Measurements from ENCODE around the gene VAMP1.
A peak's percentile ranks its signal among the peaks of the same experiment; 100 is the strongest.
"Not testable (repeated sequence)": the region's sequence is repeated elsewhere in the genome, so short reads cannot be mapped to it uniquely, and the experiment has no call there.

VAMP1 gene

GRCh38 chr12:6492838-6493496, 22.5 kb upstream of the VAMP1 start, which contains the start of gene MRPL51:
Gene MRPL51 (minus strand): TSS chr12:6493262. CDS start chr12:6493136, 126 bp downstream.
- no peak for TF ChIP-seq Cebpa-rat (IDR thresholded peaks at IDR 0.05)
- peak within 1 kb of the TSS; percentile 97 for H3K27ac ChIP-seq
- peaks cover 43% of the 10 kb centered on the region for H3K4me1 ChIP-seq
- H4K20me1 ChIP-seq = no peaks in the 10 kb centered on the region
- H3K4me3 ChIP-seq = peak within 1 kb of the TSS; percentile 84
- peaks cover 52% of the 10 kb centered on the region for H3K36me3 ChIP-seq
- H3K9me3 ChIP-seq = no peaks in the 10 kb centered on the region
- peak within 1 kb of the TSS; percentile 93 for H3K9ac ChIP-seq
- H3K4me2 ChIP-seq = peak within 1 kb of the TSS; percentile 89
- H3K27me3 ChIP-seq = no peaks in the 10 kb centered on the region

GRCh38 chr12:6490673-6491072, 20.2 kb upstream of the VAMP1 start:
- H3K27me3 ChIP-seq, H3K27ac ChIP-seq, H3K9ac ChIP-seq, H4K20me1 ChIP-seq, H3K4me3 ChIP-seq, H3K9me3 ChIP-seq, H3K4me2 ChIP-seq: not testable (repeated sequence)
- Histone ChIP-seq H3K36me3 (peaks cover 29% of the 10 kb centered on the region), H3K4me1 (peaks cover 24% of the 10 kb centered on the region)

DNA sequence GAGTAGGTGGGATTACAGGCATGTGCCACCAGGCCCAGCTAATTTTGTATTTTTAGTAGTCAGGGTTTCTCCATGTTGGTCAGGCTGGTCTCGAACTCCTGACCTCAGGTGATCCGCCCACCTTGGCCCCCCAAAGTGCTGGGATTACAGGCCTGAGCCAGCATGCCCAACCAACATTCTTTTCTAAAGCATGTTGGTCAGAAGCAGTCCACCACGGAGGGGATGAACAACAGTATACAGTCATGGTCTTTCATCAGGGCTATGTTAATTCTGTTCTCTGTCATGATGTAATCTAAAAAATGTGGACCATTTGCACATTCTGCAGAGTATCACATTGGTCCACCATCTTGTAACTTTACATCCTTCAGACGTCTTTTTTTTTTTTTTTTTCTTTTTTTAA, 19.0 kb upstream of the VAMP1 start:
- H4K20me1 ChIP-seq = no peaks in the 10 kb centered on the region
- no peak overlapping the region for H3K27ac ChIP-seq
- H3K27me3 ChIP-seq = no peaks in the 10 kb centered on the region
- peaks cover 26% of the 10 kb centered on the region for H3K36me3 ChIP-seq
- no peak for TF ChIP-seq Cebpa-rat (IDR thresholded peaks at IDR 0.05)
- H3K9ac ChIP-seq = no peak overlapping the region
- peaks cover 12% of the 10 kb centered on the region for H3K4me1 ChIP-seq
- H3K4me2 ChIP-seq = no peak overlapping the region
- H3K4me3 ChIP-seq = no peak overlapping the region
- H3K9me3 ChIP-seq = no peaks in the 10 kb centered on the region

DNA sequence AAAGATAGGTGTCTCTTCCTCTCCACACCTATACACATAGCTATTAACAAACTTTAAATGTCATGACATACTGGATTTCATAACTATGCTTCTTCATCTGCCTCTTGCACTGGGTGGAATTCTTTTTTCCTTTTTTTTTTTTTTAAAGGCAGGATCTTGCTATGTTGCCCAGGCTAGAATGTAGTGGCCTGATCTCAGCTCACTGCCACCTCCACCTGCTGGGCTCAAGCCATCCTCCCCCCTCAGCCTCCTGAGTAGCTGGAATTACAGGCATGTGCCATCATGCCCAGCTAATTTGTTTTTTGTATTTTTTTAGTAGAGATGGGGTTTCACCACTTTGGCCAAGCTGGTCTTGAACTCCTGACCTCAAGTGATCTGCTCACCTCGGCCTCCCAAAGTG, 17.8 kb upstream of the VAMP1 start:
- H3K27ac ChIP-seq = no peak overlapping the region
- H3K36me3 ChIP-seq = peaks cover 26% of the 10 kb centered on the region
- peaks cover 11% of the 10 kb centered on the region for H3K4me1 ChIP-seq
- H3K9me3 ChIP-seq = no peaks in the 10 kb centered on the region
- no peak overlapping the region for H3K4me2 ChIP-seq
- H3K4me3 ChIP-seq = no peak overlapping the region
- H3K9ac ChIP-seq = no peak overlapping the region
- H3K27me3 ChIP-seq = no peaks in the 10 kb centered on the region
- TF ChIP-seq Cebpa-rat (IDR thresholded peaks at IDR 0.05) = no peak
- H4K20me1 ChIP-seq = no peaks in the 10 kb centered on the region

DNA sequence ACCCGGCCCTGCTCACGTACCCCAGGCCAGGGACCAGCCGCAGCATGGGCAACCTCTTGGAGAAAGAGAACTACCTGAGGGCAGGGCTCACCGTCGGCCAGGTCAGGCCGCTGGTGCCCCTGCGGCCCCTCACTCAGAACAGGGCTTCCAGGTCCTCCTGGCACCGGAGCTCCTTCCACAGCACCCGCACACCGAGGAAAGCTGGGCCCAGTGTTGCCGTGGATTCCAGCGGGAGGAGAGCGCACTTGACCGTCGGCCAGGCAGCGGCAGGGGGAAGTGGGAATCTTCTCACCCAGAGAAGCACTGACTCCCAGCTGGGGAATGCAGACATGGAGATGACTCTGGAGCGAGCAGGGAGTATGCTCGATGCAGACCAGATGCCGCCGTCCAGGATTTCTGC, 7.9 kb upstream of the VAMP1 start:
- H3K9ac ChIP-seq = no peak overlapping the region
- H3K4me3 ChIP-seq = no peak overlapping the region
- H3K4me2 ChIP-seq = no peak overlapping the region
- H3K27ac ChIP-seq = no peak overlapping the region
- H3K36me3 ChIP-seq = no peaks in the 10 kb centered on the region
- H3K9me3 ChIP-seq = peaks cover 23% of the 10 kb centered on the region
- no peaks in the 10 kb centered on the region for H3K4me1 ChIP-seq
- no peaks in the 10 kb centered on the region for H4K20me1 ChIP-seq
- H3K27me3 ChIP-seq = no peaks in the 10 kb centered on the region
- no peak for TF ChIP-seq Cebpa-rat (IDR thresholded peaks at IDR 0.05)

GRCh38 chr12:6477601-6478377, 7.3 kb upstream of the VAMP1 start:
- not testable (repeated sequence) for H3K27ac ChIP-seq, H3K27me3 ChIP-seq, H3K36me3 ChIP-seq, H3K9ac ChIP-seq, H4K20me1 ChIP-seq, H3K4me3 ChIP-seq, H3K4me1 ChIP-seq, H3K4me2 ChIP-seq
- peaks cover 23% of the 10 kb centered on the region for H3K9me3 ChIP-seq

DNA sequence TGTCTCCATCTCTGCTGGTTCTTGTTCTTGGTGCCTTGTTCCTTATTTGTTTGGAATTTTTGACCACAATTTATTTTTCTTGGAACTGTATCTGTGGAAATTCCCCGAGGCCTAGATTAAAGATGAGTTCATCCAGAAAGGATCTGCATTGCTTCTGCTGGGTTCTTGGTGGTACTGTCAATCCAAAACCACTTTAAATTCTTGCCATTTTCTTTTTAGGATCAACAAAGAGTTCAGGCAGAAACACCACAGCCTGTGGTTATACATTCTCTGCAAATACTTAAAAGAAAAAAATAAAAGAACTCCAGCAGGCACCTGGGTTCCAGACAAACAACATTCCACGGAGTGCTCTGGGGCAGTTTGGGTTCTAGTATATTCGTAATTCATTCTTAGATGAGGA, 6.0 kb upstream of the VAMP1 start:
- TF ChIP-seq Cebpa-rat (IDR thresholded peaks at IDR 0.05) = no peak
- no peak overlapping the region for H3K27ac ChIP-seq
- no peak overlapping the region for H3K9ac ChIP-seq
- H3K27me3 ChIP-seq = no peaks in the 10 kb centered on the region
- no peaks in the 10 kb centered on the region for H4K20me1 ChIP-seq
- H3K4me1 ChIP-seq = peaks cover 5% of the 10 kb centered on the region
- H3K9me3 ChIP-seq = peaks cover 23% of the 10 kb centered on the region
- no peak overlapping the region for H3K4me2 ChIP-seq
- no peaks in the 10 kb centered on the region for H3K36me3 ChIP-seq
- H3K4me3 ChIP-seq = no peak overlapping the region

DNA sequence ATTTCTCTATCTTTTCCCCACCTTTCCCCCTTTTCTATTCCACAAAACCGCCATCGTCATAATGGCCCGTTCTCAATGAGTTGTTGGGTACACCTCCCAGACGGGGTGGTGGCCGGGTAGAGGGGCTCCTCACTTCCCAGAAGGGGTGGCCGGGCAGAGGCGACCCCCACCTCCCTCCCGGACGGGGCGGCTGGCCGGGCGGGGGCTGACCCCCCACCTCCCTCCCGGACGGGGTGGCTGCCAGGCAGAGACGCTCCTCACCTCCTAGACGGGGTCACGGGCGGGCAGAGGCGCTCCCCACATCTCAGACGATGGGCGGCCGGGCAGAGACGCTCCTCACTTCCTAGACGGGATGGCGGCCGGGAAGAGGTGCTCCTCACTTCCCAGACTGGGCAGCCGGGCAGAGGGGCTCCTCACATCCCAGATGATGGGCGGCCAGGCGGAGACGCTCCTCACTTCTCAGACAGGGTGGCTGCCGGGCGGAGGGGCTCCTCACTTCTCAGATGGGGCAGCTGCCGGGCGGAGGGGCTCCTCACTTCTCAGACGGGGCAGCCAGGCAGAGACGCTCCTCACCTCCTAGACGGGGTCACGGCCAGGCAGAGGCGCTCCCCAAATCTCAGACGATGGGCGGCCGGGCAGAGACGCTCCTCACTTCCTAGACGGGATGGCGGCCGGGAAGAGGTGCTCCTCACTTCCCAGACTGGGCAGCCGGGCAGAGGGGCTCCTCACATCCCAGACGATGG, 4.9 kb upstream of the VAMP1 start:
- H4K20me1 ChIP-seq = not testable (repeated sequence)
- H3K9me3 ChIP-seq = peaks cover 23% of the 10 kb centered on the region

GRCh38 chr12:6472491-6472890, 2.0 kb upstream of the VAMP1 start:
- no peak overlapping the region for H3K27ac ChIP-seq
- no peak for TF ChIP-seq Cebpa-rat (IDR thresholded peaks at IDR 0.05)
- H3K9me3 ChIP-seq = peaks cover 33% of the 10 kb centered on the region
- no peaks in the 10 kb centered on the region for H3K27me3 ChIP-seq
- H3K9ac ChIP-seq = no peak overlapping the region
- no peak overlapping the region for H3K4me2 ChIP-seq
- H3K36me3 ChIP-seq = peaks cover 17% of the 10 kb centered on the region
- H4K20me1 ChIP-seq = peaks cover 8% of the 10 kb centered on the region; the same call in 1 of the 2 replicates
- no peak overlapping the region for H3K4me3 ChIP-seq
- peaks cover 34% of the 10 kb centered on the region for H3K4me1 ChIP-seq

More for the DNA sequence above, 4.9 kb upstream of the VAMP1 start:
- not testable (repeated sequence) for H3K9ac ChIP-seq, H3K27ac ChIP-seq, H3K27me3 ChIP-seq, H3K36me3 ChIP-seq, H3K4me3 ChIP-seq, H3K4me2 ChIP-seq
- H3K4me1 ChIP-seq = peaks cover 10% of the 10 kb centered on the region

DNA sequence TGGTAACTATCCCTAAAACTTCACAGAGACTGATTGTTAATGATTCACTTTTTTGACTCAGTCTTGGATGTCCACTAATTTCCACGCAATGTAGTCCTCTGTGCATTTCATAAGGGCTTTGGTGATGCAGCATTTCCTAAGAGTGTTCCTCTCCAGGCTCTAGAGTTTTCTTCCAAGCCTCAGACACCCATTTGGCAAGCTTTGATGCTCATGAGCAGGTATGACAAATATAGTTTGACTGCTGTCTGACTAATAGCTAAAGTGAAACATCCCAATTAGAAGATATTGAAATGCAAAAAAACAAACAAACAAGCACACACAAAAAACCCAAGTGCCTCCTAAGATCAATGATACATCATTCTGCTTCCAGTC, 1.5 kb upstream of the VAMP1 start:
- H3K27ac ChIP-seq = no peak overlapping the region
- no peaks in the 10 kb centered on the region for H3K27me3 ChIP-seq
- peaks cover 34% of the 10 kb centered on the region for H3K9me3 ChIP-seq
- H3K4me3 ChIP-seq = no peak overlapping the region
- peaks cover 39% of the 10 kb centered on the region for H3K4me1 ChIP-seq
- H4K20me1 ChIP-seq = peaks cover 8% of the 10 kb centered on the region; the same call in 1 of the 2 replicates
- TF ChIP-seq Cebpa-rat (IDR thresholded peaks at IDR 0.05) = no peak
- H3K36me3 ChIP-seq = peaks cover 22% of the 10 kb centered on the region
- no peak overlapping the region for H3K9ac ChIP-seq
- H3K4me2 ChIP-seq = peak overlapping the region; percentile 86; the same call in 1 of the 2 replicates

Data from BLaER1 (cell line).